NCI-H748 treated with DMSO at 0.1 percent for 48 hours (cell line): ENCODE results near the gene TCF15.
A peak's percentile ranks its signal among the peaks of the same experiment; 100 is the strongest.

ENCODE experiments used
- DNase-seq: peaks from one replicate; lab custom pipeline; 2025; lab: John Stamatoyannopoulos, UW

Gene TCF15

GRCh38 chr20:610130-611046, at the start of gene TCF15:
TCF15 (minus strand) TSS chr20:610309; CDS start chr20:610237, 72 bp downstream.
- DNase-seq, result no peak

- no peak for DNase-seq
Measured at GRCh38 chr20:658731-659291, 48.7 kb upstream of the TCF15 start.

- no peak for DNase-seq
Measured at GRCh38 chr20:658202-658601, 48.1 kb upstream of the TCF15 start.

GRCh38 chr20:655726-656624, 45.9 kb upstream of the TCF15 start:
- DNase-seq, result no peak

DNA sequence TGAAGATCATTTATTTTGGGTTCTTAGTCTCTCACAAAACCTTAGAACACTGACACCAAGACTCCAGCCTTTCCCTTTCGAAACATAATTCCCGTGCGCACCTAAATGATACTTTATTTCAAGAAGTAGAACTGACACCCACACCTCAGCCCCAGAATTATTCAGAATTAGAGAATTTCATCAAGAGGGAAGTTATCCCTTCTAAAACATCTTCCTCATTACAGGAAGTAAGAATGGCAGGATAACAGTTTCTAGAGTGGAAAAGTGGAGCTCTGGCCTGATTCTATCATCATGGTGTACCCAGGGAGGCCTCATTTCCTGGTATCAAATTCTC, 44.3 kb upstream of the TCF15 start:
- DNase-seq, result no peak

- no peak for DNase-seq
Measured at GRCh38 chr20:653590-654416, 43.7 kb upstream of the TCF15 start.

- DNase-seq, result peak; percentile 59
Measured at GRCh38 chr20:653110-653589, 43.0 kb upstream of the TCF15 start, which contains the start of gene SRXN1. SRXN1 (minus strand) TSS chr20:653200; CDS start chr20:653185, 15 bp downstream.

DNA sequence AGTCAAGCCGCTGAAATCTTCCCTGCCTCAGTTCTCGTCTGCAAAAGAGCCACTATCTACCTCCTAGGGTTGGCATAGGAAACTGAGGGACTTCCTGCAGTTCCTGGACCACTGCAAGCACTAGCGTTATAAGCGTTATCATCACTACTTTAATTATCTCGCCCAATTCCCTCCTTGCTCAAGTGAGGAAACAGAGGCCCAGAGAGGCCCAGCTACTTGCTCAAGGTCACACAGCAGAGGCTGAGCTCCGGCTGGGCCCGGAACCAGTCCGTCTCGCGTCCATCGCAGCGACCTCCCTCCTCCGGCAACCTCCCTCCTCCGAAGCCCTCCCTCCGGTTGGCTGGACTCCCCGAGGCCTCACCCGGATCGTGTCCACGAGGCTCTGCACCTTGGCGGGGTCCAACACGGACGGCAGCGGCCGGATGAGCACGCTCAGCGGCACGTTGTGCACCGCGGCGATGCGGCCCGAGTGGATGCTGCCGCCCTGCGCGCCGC, 42.6 kb upstream of the TCF15 start:
- no peak for DNase-seq

DNA sequence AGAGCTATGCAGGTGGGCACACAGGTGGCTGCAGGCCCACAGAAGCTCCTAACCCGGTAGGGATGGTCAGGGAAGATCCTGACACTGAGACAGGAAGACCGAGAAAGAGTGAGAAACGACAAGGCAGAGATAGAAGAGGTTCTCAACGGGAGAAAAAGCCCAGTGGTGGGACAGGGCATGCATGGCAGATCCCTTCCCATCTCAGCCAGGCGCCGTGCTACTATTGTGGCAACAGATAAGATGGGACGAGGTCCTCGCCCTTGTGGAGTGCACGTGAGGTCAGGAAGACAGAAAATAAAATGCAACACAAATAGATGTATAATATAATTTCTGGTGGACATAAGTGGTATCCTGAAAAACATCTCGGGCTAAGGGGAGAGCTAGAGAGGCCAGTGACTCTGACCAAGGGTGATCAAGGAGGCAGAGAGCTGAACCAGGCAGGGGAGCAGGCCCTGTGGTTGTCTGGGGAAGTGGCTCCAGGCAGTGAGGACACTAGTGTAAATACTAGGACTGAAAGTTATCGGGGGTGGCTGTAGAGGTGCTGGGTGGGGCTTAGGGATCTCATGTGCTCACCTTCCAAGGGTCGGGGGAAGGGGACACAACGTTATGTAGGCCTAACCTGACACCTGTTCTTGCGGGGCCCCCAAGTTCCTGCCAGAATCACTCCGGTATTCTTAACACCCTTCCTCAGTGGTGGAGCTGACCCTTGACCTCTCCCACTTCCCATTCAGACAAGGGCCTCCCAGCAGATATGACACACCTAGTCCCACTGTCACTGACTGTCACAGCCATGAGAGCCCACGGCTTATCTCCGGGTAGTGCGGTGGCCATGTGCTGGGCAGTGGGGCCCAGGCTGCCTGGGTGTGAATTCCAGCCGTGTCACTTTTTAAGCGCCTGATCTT, 41.9 kb upstream of the TCF15 start:
- no peak for DNase-seq

DNA sequence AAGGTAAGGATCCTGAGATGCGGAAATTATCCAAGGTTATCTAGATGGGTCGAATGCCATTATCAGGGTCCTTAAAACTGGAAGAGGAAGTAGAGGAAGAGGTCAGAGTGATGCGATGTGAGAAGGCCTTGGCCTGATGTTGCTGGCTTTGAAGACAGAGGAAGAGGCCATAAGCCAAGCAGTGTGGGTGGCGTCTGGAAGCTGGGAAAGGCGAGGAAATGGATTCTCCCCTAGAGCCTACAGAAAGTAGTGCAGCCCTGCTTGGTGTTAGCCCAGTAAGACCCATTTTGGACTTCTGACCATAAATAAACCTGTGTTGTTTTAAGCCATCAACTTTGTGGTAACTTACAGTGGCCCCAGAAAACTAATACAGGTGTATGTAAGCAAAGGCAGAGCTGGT, 40.8 kb upstream of the TCF15 start:
- no peak for DNase-seq

- DNase-seq, result no peak
Measured at GRCh38 chr20:650281-650680, 40.2 kb upstream of the TCF15 start.

DNA sequence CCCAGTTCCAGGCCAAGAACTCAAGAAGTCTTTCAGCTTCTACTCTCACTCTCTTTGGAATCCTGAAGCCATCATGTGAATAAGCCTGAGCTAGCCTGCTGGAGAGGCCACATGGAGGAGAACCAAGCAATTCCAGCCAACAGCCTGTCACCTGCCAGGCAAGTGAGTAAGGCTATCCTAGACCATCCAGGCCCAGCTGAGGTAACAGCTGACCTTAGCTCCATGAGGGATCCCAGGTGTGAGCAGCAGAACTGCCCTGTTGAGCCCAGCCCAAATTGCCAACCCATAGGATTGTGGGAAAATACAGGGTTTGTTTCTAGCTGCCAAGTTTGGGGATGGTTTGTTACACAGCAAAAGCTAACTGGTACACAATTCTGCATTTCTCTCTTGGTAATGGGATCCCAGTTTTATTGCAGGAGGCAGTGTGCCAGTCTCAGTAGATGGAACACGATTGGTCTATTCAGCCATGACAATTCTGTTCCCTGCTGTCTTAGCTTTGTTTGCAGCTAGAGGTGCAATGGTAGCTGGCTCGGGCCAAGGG, 37.4 kb upstream of the TCF15 start:
- DNase-seq, result no peak

DNA sequence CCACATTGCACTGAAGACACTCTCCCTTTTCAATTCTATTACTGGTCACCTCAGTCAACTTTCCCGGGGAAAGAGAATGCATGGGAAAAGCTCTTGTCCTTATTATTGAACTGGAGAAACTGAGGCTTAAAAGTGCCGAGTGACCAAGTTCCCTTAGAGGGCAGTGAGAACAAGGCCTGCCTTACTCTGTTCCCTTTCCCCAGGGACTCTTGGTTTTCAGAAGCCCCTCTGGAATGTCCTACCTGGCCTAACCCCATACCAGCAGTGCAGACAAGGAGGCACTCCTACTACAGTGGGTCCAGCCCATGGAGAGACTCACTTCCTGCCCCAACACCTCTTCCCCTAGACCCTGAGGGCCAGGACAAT, 36.7 kb upstream of the TCF15 start:
- no peak for DNase-seq

DNA sequence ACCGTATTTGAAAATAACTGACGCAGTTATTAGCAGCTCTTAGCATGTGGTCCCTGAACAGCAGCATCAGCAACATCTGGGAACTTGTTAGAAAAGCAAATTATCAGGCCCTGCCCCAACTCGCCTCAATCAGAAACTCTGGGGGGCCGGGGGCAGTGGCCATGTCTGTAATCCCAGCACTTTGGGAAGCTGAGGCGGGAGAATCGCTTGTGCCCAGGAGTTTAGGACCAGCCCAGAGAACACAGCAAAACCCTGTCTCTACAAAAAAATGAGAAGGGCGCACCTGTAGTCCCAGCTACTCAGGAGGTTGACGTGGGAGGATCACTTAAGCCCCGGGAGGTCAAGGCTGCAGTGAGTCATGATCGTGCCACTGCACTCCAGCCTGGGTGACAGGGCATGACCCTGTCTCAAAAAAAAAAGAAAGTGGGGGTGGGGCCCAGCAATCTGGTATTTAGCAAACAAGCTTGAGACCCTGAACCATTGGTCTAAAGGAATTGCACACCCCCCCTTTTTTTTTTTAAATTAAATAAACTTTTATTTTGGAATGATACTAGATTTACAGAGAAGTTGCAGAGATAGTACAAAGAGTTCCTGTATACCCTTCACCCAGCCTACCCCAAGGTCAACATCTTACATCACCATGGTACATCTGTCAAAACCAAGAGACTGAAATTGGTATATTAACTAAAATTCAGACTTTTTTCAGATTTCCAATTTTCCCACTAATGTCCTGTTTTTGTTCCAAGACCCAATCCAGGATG, 36.2 kb upstream of the TCF15 start:
- DNase-seq, result no peak

- DNase-seq, result peak; percentile 79
Measured at GRCh38 chr20:645318-646106, 35.4 kb upstream of the TCF15 start.

DNA sequence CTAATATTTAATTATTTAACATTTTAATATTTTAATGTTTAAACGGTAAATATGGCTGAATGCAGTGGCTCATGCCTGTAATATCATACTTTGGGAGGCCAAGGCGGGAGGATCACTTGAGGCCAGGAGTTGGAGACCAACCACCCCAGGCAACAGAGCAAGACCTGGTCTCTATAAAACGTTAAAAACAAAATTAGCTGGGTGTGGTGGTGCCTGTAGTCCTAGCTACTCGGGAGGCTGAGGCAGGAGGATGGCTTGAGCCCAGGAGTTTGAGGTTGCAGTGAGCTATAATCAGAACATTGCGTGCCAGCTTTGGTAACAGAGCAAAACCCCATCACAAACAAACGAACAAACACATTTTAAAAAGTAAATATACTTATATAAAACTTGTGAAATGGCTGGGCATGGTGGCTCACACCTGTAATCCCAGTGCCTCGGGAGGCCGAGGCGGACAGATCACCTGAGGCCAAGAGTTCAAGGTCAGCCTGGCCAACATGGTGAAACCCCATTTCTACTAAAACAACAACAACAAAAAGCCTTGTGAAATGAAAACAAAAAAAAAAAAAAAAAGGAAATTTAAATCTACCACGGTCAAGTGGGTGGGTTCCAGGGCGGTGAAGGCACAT, 34.7 kb upstream of the TCF15 start:
- no peak for DNase-seq

DNA sequence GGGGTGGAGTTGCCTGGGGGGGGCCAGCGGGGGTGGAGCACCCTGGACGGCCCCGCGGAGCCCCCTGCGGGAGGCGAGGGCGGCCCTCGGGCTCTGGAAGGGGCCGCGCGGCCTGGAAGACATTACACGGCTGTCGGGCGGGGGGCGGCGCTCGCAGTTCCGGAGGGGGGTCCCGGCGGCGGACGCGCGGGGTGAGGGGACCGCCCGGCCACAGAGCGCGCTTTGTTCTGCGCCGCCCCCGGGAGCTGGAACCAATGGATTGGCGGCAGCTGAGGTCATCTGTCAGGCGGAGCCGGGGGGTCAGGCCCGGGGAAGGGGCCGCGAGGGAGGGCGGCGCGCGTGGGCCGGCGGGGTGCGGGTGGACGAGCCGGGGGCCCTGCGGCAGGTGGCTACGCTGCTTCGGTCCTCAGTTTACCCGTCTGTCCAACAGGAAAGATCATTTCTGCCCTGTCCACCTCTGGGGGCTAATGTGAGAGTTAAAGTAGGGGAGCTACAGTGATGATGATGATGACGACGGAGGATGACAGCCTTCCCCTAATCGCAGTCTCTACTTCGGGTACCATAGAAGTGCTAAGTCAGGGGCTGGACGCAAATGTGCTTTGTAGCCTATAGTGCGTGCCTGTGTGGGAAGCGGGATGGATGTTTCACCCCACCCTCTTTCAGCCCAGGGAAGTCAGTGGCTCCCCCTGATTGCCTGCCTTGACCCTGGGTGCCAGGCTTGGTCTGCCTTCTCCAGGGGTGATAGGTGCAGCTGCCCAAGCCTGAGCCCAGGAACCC, 32.5 kb upstream of the TCF15 start:
- DNase-seq, result no peak
